Nephron progenitor cell (in vitro differentiated cells): ENCODE measurements around the gene DNAH12.

Experiments used
- DNase-seq: peaks from one replicate; pipeline ENCODE4 v3.0.0; 2021
- H3K27ac Mint-ChIP-seq: 2 replicates; pipeline ENCODE4 v1.8.0; 2021; ENCODE audit warnings: mild to moderate bottlenecking, moderate library complexity, mixed read lengths
- H3K27me3 Mint-ChIP-seq: 2 replicates; pipeline ENCODE4 v1.8.0; 2021; ENCODE audit warnings: mild to moderate bottlenecking, low read depth, mixed read lengths; ENCODE audit not compliant: poor library complexity
- H3K36me3 Mint-ChIP-seq: 2 replicates; pipeline ENCODE4 v1.8.0; 2021; ENCODE audit warnings: low read depth, mixed read lengths
- H3K4me1 Mint-ChIP-seq: 2 replicates; pipeline ENCODE4 v1.8.0; 2021; ENCODE audit warnings: mixed read lengths
- H3K4me3 Mint-ChIP-seq: 2 replicates; pipeline ENCODE4 v1.8.0; 2021; ENCODE audit warnings: mild to moderate bottlenecking, moderate library complexity, mixed read lengths
- H3K9me3 Mint-ChIP-seq: 2 replicates; pipeline ENCODE4 v1.8.0; 2021; ENCODE audit warnings: mild to moderate bottlenecking, moderate library complexity, mixed read lengths
- CTCF ChIP-seq: fragments of 200-600 bp; sonication (generic); IDR thresholded peaks from 2 replicates; pipeline ENCODE4 v1.5.0; 2021; ENCODE audit warnings: antibody characterized with exemption

The DNAH12 gene

GRCh38 chr3:57275393-57275792 lies 268.8 kb downstream of the DNAH12 start:
- Mint-ChIP-seq H3K4me1 (no peaks in the 10 kb centered on the region), H3K27ac (no peak overlapping the region), H3K4me3 (no peak overlapping the region), H3K9me3 (peaks cover 18% of the 10 kb centered on the region), H3K27me3 (no peaks in the 10 kb centered on the region), H3K36me3 (peaks cover 38% of the 10 kb centered on the region)
- no peak for DNase-seq
- TF ChIP-seq CTCF, result no peak

- Mint-ChIP-seq H3K27ac (no peak overlapping the region), H3K4me3 (no peak overlapping the region), H3K4me1 (no peaks in the 10 kb centered on the region), H3K36me3 (peaks cover 36% of the 10 kb centered on the region), H3K27me3 (no peaks in the 10 kb centered on the region), H3K9me3 (peaks cover 14% of the 10 kb centered on the region)
- DNase-seq, result no peak
- TF ChIP-seq CTCF, result no peak
Observed at GRCh38 chr3:57274845-57275244, 269.3 kb downstream of the DNAH12 start.

- Mint-ChIP-seq H3K36me3 (peaks cover 81% of the 10 kb centered on the region), H3K27me3 (peaks cover 6% of the 10 kb centered on the region), H3K4me1 (no peaks in the 10 kb centered on the region), H3K9me3 (peaks cover 34% of the 10 kb centered on the region), H3K4me3 (no peak overlapping the region), H3K27ac (no peak overlapping the region)
- no peak for DNase-seq
- TF ChIP-seq CTCF, result no peak
Observed at GRCh38 chr3:57268416-57268815, 275.7 kb downstream of the DNAH12 start.

GRCh38 chr3:57261929-57262328 lies 282.2 kb downstream of the DNAH12 start:
- no peak for TF ChIP-seq CTCF
- H3K4me3 Mint-ChIP-seq, result no peak overlapping the region
- no peaks in the 10 kb centered on the region for H3K4me1 Mint-ChIP-seq
- peaks cover 51% of the 10 kb centered on the region for H3K9me3 Mint-ChIP-seq
- no peak for DNase-seq
- H3K27ac Mint-ChIP-seq, result no peak overlapping the region
- peaks cover 97% of the 10 kb centered on the region for H3K36me3 Mint-ChIP-seq
- peaks cover 4% of the 10 kb centered on the region for H3K27me3 Mint-ChIP-seq

GRCh38 chr3:57261119-57261518 lies 283.0 kb downstream of the DNAH12 start:
- peaks cover 43% of the 10 kb centered on the region for H3K9me3 Mint-ChIP-seq

More at GRCh38 chr3:57261119-57261518, 283.0 kb downstream of the DNAH12 start:
- Mint-ChIP-seq H3K27me3 (peaks cover 4% of the 10 kb centered on the region), H3K4me3 (no peak overlapping the region), H3K27ac (no peak overlapping the region), H3K4me1 (no peaks in the 10 kb centered on the region), H3K36me3 (peaks cover 90% of the 10 kb centered on the region)
- no peak for TF ChIP-seq CTCF
- no peak for DNase-seq
